GM18951 (cell line): ENCODE data around the gene FOXC2.

Experiments used
- POLR2A ChIP-seq: IDR thresholded peaks from 4 replicates; pipeline ENCODE4 v1.6.1; 2011; ENCODE audit warnings: mild to moderate bottlenecking; ENCODE audit not compliant: insufficient read length, insufficient read depth; ENCODE audit errors: extremely low read depth
- in situ Hi-C: fragments of 300-500 bp; cut with MboI; formaldehyde crosslinking; loops from one replicate; pipeline ENCODE4 v1.12.0; 2022; ENCODE audit warnings: low sequenced_read_pairs, mixed read lengths, inconsistent platforms; ENCODE audit not compliant: unreplicated experiment

Gene FOXC2

DNA sequence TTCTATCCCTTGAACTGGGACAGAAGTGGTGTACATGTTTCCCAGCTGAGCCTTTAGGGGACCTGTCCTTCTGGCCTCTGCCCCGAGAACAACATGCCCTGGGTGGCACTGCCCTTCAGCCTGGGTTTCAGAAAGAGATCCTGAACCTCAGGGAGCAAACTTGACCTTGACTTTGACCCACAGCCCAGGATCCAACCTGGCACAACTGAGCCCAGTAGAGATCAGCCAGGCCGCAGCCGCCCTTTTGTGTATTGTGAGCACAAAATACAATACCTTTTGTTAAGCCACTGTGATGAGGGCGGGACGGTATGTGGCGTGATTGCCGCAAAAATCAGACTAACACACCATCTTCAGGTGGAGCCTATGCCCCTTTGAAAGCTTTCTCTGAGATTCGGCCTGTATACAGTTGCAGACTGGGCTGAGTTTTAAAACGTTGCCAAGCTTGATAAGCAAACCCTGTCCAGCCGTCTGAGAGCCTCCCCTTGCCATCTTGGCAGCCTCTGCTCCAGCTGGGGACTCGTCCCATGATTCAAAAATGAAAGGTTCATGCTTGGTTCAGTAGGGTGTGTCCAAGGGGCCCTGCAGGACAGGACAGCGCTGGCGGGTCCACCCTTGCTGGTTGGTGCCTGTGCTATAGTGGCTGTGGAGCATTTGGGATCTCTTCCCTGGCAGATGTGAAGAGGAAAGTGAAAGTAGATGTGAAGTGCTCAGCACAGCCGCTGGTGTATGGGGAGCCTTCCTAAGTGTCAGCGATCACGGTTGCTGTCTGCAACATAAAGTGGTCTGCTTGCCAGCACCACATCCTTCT is 52.0 kb downstream of the FOXC2 start:
- in situ Hi-C loops, result no loop called here
- no peak for TF ChIP-seq POLR2A
